CD4-positive, alpha-beta T cell treated with Interleukin-4 for 1 hour (primary cell): Measurements from ENCODE around the gene MCL1.
"Not testable (repeated sequence)": the region's sequence is repeated elsewhere in the genome, so short reads cannot be mapped to it uniquely, and the experiment has no call there.

Source experiments
- DNase-seq, 2 donors: peaks; one replicate each; pipeline ENCODE4 v3.0.0-alpha.2; 2020 to 2022

The MCL1 gene

GRCh38 chr1:150579110-150579944, at the start of gene MCL1:
MCL1 (minus strand) TSS chr1:150579610; CDS start chr1:150579530, 80 bp downstream.
- DNase-seq: peak; percentile 95 to 96

GRCh38 chr1:150628766-150629114, 49.3 kb upstream of the MCL1 start:
- DNase-seq: no peak

GRCh38 chr1:150627826-150628410, 48.5 kb upstream of the MCL1 start:
- DNase-seq: no peak

GRCh38 chr1:150626150-150626549, 46.7 kb upstream of the MCL1 start:
- DNase-seq: no peak

- DNase-seq: not testable (repeated sequence)
These were observed 45.1 kb upstream of the MCL1 start for GRCh38 chr1:150624546-150624945.

GRCh38 chr1:150624134-150624533, 44.7 kb upstream of the MCL1 start:
- not testable (repeated sequence) for DNase-seq

- DNase-seq: no peak
These were observed 43.0 kb upstream of the MCL1 start for GRCh38 chr1:150622303-150622975.

- DNase-seq: peak; percentile 72 to 80
These were observed 42.3 kb upstream of the MCL1 start for GRCh38 chr1:150621497-150622302.

- no peak for DNase-seq
These were observed 41.5 kb upstream of the MCL1 start for GRCh38 chr1:150620919-150621318.

- peak; percentile 32 to 46 for DNase-seq
These were observed 40.4 kb upstream of the MCL1 start for GRCh38 chr1:150619576-150620509.

- DNase-seq: peak in 1 of 2 donors; percentile 44
These were observed 36.2 kb upstream of the MCL1 start for GRCh38 chr1:150615346-150616201.

GRCh38 chr1:150613061-150613920, 33.9 kb upstream of the MCL1 start:
- peak; percentile 70 to 73 for DNase-seq

GRCh38 chr1:150612014-150612345, 32.6 kb upstream of the MCL1 start:
- DNase-seq: no peak

- no peak for DNase-seq
These were observed 31.2 kb upstream of the MCL1 start for GRCh38 chr1:150610576-150610975.

- no peak for DNase-seq
These were observed 30.3 kb upstream of the MCL1 start for GRCh38 chr1:150609732-150610131.

- no peak for DNase-seq
These were observed 27.2 kb upstream of the MCL1 start for GRCh38 chr1:150606463-150607142.

- not testable (repeated sequence) for DNase-seq
These were observed 26.0 kb upstream of the MCL1 start for GRCh38 chr1:150605451-150605731.

GRCh38 chr1:150604226-150604588, 24.8 kb upstream of the MCL1 start:
- no peak for DNase-seq

- no peak for DNase-seq
These were observed 24.3 kb upstream of the MCL1 start for GRCh38 chr1:150603711-150604110.

GRCh38 chr1:150602372-150602771, 23.0 kb upstream of the MCL1 start:
- DNase-seq: not testable (repeated sequence)
